GM21447 (cell line): ENCODE data around the gene CRTC3.

Source experiments
- ATAC-seq: cut with Tn5 transposase; IDR thresholded peaks from one replicate; pipeline ENCODE4 v1.9.1; 2021; ENCODE audit not compliant: unreplicated experiment

CRTC3 gene

GRCh38 chr15:90561344-90562244 lies 31.9 kb downstream of the CRTC3 start:
- ATAC-seq: no peak

DNA sequence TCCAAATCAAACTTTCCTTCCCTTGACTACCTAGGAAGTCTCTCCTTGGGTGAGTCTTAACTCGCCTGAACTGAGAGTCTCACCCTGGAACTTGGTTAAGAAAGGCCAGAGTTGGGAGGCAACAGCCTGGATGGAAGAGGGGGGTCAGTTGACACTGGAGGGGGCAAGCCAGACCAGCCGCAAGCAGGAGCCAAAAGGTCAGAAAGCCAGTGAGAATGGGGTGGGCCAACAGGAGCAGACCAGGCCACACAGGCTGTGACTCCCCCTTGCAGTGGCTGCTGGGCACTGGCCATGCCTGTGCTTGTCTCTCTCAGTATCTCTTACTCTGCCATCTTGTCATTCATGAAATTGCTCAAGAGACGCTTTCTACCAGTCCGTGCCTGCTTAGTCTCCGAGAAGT lies 32.9 kb downstream of the CRTC3 start:
- no peak for ATAC-seq

GRCh38 chr15:90563463-90563862 lies 33.7 kb downstream of the CRTC3 start:
- no peak for ATAC-seq

- ATAC-seq: no peak
Observed at GRCh38 chr15:90564051-90564450, 34.3 kb downstream of the CRTC3 start.

GRCh38 chr15:90564590-90564989 lies 34.9 kb downstream of the CRTC3 start:
- ATAC-seq: no peak

GRCh38 chr15:90565866-90566265 lies 36.1 kb downstream of the CRTC3 start:
- ATAC-seq: no peak

GRCh38 chr15:90570643-90571042 lies 40.9 kb downstream of the CRTC3 start:
- ATAC-seq: no peak

- peak; percentile 63 for ATAC-seq
Observed at GRCh38 chr15:90571063-90571541, 41.4 kb downstream of the CRTC3 start.

GRCh38 chr15:90572893-90573292 lies 43.2 kb downstream of the CRTC3 start:
- no peak for ATAC-seq

DNA sequence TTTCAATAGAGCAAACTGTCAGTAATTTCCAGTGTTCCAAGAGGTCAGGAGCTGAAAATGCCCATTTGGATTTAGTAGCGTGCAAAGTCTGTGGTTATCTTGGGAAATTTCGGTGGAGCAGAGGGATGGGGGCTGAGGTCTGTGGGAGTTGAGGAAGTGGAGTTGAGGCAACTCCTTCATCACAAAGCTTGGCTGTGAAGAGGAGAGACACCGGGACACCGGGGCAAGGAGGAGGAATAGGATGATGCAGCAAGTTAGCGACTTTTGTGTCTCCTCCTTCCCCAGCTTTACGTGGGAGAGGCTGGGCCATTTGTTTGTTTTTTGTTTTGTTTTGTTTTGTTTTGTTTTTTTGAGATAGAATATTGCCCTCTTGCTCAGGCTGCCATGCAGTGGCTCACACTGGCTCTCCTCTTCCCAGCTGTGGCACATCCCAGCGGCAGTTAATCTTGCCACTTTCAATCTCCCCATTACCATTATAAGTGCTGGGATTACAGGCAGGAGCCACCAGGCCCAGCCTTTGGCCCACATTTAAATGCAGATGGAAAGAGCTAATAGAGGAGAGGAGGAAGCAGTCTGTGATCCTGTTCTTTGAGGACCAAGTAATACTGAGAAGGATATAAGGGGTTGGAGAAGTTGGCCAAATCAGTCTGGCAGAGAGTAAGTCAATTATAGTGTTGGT lies 47.1 kb downstream of the CRTC3 start:
- no peak for ATAC-seq

DNA sequence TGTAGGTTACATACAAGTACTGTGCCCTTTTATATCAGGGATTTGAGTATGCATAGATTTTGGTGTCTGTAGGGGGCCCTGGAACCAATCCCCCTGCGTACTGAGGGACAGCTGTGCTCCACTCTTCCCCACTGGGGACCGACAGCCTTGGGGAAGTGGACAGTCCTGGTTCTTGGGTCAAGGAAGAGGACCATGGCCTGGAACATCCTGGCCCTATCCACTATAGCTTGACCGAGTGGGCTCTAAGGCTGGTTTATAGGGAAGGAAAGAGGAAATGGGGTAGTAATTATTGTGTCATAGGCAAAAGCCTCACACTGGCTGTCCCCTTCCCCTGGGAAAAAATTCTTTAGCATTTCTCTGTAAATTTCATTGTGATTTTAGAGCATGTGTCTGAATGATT lies 49.5 kb downstream of the CRTC3 start:
- no peak for ATAC-seq

DNA sequence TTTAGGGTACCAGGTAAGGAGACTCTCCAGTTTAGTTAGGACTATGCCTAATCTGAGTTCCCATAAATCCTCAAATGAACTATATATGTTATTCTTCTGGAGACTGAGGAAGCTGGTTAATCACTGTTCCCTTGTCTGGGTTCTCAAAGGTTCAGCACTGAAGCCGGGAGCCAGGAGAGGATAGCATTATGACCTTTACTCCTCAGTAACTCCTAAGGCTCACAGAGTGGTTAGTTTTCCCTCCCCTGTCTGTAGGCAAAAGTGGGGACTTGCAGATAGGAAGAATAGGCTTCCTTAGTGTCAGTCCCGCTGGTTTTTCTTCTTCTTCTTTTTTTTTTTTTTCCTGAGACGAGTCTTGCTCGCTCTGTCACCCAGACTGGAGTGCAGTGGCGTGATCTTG lies 50.4 kb downstream of the CRTC3 start:
- ATAC-seq: no peak

DNA sequence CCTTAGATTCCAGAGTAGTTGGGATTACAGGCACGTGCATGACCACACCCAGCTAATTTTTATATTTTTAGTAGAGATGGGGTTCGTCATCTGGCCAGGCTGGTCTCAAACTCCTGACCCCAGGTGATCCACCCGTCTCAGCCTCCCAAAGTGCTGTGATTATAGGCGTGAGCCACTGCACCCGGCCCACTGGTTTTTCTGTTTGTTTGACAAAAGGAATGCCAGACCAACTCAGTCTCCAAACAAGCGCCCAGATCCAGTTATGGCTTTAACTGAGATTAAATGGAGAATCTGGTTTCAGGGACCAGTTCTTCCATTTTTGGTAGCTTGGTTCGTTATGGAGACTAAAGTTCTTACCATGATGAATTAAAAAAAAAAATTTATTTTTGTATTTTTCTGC lies 50.8 kb downstream of the CRTC3 start:
- no peak for ATAC-seq

GRCh38 chr15:90580946-90581345 lies 51.2 kb downstream of the CRTC3 start:
- no peak for ATAC-seq

DNA sequence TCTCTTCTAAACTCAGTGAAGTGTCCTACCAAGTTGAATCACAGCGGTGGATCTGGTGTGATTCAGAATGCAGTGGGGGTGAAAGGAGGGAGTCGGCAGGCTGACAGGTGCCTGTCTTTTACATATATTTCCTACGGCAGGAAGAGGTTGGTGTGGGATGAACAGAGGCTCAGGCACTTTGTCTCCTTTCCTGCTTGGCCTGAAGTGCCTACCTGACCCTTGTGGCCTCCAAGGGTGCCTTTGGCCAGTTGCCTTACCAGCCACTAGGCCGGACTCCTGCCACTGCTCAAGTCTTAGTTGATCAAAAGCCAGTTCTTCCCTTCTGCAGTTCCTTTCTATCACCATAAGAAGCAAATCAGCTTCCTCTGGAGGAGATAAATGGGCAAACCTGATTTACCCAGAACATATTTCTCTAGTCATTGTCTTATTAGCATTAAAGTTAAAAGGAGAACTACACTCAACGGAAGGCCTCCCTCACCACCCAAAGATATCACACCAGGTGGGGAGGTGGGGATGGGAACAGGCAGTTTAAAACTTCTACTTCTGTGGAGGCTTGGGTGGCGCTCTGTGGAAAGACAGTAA lies 52.1 kb downstream of the CRTC3 start:
- no peak for ATAC-seq

DNA sequence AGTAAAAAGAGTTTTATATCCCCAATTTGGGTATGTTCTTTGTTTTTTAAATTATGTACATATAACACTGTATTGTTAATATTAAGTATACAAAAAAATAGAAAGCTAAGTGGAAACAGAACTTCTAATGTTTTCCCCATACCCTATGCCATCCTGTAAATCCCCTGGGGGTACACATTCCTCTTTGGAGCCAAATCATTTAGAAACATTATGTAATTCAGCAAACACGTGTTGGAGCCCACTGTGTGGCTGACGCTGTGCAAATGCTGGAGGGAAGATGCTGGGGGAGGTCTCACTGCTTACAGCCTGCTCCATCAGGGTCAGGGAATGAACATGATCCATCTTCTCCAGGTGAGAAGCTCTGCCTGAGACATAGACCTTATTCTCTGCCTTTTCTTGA lies 52.8 kb downstream of the CRTC3 start:
- ATAC-seq: no peak

DNA sequence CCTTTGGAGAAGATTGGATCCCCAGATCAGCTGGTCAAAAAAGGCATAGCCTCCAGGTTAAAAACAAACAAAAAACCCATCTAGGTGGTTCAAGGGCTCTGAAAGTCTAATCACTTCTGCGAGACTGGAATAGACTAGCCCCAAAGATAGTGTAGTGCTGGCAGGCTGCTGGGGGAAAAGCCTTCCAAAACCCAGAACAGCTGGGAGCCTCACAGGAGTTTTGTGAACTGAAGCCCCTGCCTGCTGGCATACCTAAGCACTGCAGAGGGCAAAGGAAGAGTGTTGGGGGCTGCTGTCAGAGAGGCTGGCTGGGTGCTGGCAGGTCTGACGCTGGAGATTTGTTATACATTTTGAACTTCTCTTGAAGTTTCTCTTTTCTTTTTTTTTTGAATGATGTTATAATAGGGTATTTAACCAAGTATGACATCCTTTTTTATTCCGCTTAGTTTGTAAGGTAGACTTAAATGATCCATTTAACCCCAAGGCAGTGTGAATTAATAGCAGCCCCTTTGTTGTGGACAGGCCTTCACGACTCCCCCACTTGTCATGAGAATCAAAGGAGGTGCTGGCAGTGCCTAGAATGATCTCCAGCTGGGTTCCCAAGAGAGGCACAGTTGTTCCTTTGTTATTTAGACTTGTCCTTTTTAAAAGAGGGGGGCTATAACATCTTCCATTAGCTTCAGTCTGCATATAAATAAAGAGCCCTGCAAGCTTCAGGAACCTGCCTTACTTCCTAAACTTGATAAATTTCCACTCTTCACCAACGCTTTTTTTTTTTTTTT lies 53.9 kb downstream of the CRTC3 start:
- no peak for ATAC-seq

DNA sequence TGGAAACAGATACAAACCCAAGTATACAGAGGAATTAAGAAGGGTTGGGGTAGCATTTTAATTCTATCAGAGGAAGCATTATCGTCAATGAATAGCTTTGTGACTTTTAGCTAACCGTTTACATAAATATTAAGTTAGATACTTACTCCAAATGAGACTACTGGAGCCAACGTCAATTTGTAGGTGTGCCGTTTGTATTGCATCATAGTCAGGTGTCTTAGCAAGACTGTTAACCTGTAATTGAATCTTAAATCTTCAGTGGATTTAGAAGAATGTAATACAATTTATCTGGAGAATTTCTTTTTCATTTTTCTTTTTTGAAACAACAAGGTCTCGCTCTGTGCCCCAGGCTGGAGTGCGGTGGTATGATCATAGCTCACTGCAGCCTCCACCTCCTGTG lies 55.1 kb downstream of the CRTC3 start:
- no peak for ATAC-seq

DNA sequence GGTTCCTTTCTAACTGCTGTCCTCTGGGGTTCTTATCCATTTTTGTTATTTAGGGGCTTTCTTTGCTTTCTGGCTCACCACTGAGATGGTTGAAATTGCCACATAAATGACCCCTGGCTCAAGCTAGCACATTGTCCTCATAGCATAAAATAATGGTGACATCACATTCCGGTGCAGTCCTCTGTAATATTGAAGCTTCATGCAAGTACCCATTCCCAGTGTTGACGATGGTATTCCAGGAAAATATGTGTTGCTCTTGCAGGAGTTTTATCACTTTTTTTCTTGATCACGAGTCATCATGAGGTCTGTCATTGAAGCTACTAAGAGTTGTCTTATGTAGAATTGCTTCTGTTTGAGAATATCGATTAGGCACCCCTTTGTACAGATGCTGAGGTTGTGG lies 56.1 kb downstream of the CRTC3 start:
- ATAC-seq: no peak

DNA sequence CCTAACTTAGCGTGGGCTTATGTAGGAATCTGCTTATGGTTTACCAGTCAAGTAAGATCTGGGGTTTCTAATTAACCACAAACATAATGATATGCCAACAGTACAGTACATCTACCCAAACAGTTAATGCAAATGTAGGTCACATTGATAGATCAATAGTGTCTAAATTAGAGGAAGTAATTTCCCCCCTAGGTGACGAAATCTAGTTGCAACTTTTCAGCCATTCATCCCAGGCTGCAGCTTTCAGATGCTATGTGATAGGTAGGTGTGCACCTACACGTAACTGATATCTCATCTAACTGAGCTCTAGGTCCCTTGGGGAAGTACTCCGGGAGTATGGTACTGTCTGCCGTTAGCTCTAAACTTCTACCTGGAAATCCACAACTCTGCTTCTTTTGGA lies 57.2 kb downstream of the CRTC3 start:
- no peak for ATAC-seq

- ATAC-seq: no peak
Observed at GRCh38 chr15:90588427-90588826, 58.7 kb downstream of the CRTC3 start.
